CD14-positive monocyte (primary cell): ENCODE results near the gene ARID3A. TPM values are rescaled to one million over a fixed set of nuclear protein-coding genes. Genes with fewer than 3 reads are reported as not detected.
"Not testable (repeated sequence)": the region's sequence is repeated elsewhere in the genome, so short reads cannot be mapped to it uniquely, and the experiment has no call there.

Source experiments
- DNase-seq, 3 donors: peaks; one replicate each; pipeline ENCODE4 v3.0.0-alpha.2; 2011 to 2022
- H2AFZ ChIP-seq: 2 replicates; pipeline ENCODE4 v1.6.0; 2012; ENCODE audit warnings: mild to moderate bottlenecking, low read depth, low read length, inconsistent platforms; ENCODE audit not compliant: insufficient read depth, poor library complexity, severe bottlenecking
- H3K27ac ChIP-seq, 2 donors: 1 replicate in 1 of 2; 2 replicates in 1 of 2; pipeline ENCODE4 v1.5.1; 2012 to 2013; ENCODE audit warnings: low read length in 2 of 2, control low read depth in 1 of 2, inconsistent platforms in 1 of 2, low read depth in 1 of 2, mild to moderate bottlenecking in 1 of 2
- H3K27me3 ChIP-seq, 2 donors: one replicate each; pipeline versions ENCODE4 v1.6.0 to v1.6.1; 2011 to 2013; ENCODE audit warnings: low read length in 2 of 2; ENCODE audit not compliant: control insufficient read depth in 2 of 2, insufficient read depth in 2 of 2
- H3K36me3 ChIP-seq, 2 donors: replicated peaks in 1 of 2; 1 replicate in 1 of 2; 2 replicates in 1 of 2; pipeline versions ENCODE4 v1.5.1 to v1.6.1; 2012 to 2013; ENCODE audit warnings: low read length in 2 of 2, control low read depth in 1 of 2, inconsistent platforms in 1 of 2, mild to moderate bottlenecking in 1 of 2; ENCODE audit not compliant: insufficient read depth in 2 of 2, control insufficient read depth in 1 of 2
- H3K4me1 ChIP-seq, 2 donors: 1 replicate in 1 of 2; 2 replicates in 1 of 2; pipeline versions ENCODE4 v1.5.1 to v1.6.1; 2012 to 2013; ENCODE audit warnings: low read length in 2 of 2, control low read depth in 1 of 2, inconsistent platforms in 1 of 2, mild to moderate bottlenecking in 1 of 2, moderate library complexity in 1 of 2; ENCODE audit not compliant: insufficient read depth in 2 of 2, control insufficient read depth in 1 of 2
- H3K4me2 ChIP-seq: replicated peaks from 2 replicates; pipeline ENCODE3; 2012; ENCODE audit warnings: low read length, moderate library complexity, mild to moderate bottlenecking; ENCODE audit not compliant: poor library complexity, severe bottlenecking; ENCODE audit errors: extremely low read depth
- H3K4me3 ChIP-seq, 3 experiments: fragments of 200-600 bp in 1 of 3; sonication (generic) in 1 of 3; replicated peaks in 1 of 3; 1 replicate in 2 of 3; 2 replicates in 1 of 3; pipeline ENCODE4 v1.5.1; 2011 to 2013; ENCODE audit warnings: low read length in 3 of 3, mild to moderate bottlenecking in 3 of 3, control low read depth in 2 of 3, low read depth in 2 of 3, inconsistent platforms in 1 of 3, moderate library complexity in 1 of 3
- H3K79me2 ChIP-seq: 2 replicates; pipeline ENCODE4 v1.6.0; 2012; ENCODE audit warnings: mild to moderate bottlenecking, control low read depth, inconsistent platforms, low read length, moderate library complexity; ENCODE audit not compliant: insufficient read depth
- H3K9ac ChIP-seq: 2 replicates; pipeline ENCODE4 v1.6.0; 2017; ENCODE audit warnings: low read length, mild to moderate bottlenecking; ENCODE audit not compliant: insufficient read depth, poor library complexity, severe bottlenecking
- H3K9me3 ChIP-seq, 2 donors: replicated peaks in 1 of 2; 1 replicate in 1 of 2; 2 replicates in 1 of 2; pipeline versions ENCODE4 v1.5.1 to v1.6.1; 2012 to 2013; ENCODE audit warnings: low read length in 2 of 2, control low read depth in 1 of 2; ENCODE audit not compliant: control insufficient read depth in 1 of 2, insufficient read depth in 1 of 2
- H4K20me1 ChIP-seq: 2 replicates; pipeline ENCODE4 v1.6.0; 2012; ENCODE audit warnings: mild to moderate bottlenecking, low read length, control low read depth, moderate library complexity; ENCODE audit not compliant: insufficient read depth
- H3K27ac Mint-ChIP-seq, 7 donors: one replicate each; pipeline ENCODE4 v1.8.0; 2020; ENCODE audit warnings: mild to moderate bottlenecking in 7 of 7, mixed read lengths in 7 of 7, moderate library complexity in 6 of 7, inconsistent platforms in 2 of 7
- H3K27me3 Mint-ChIP-seq, 3 donors: one replicate each; pipeline ENCODE4 v1.8.0; 2021 to 2022; ENCODE audit warnings: low read depth in 3 of 3, mild to moderate bottlenecking in 3 of 3, mixed read lengths in 3 of 3, moderate library complexity in 3 of 3, inconsistent platforms in 1 of 3
- H3K36me3 Mint-ChIP-seq, 2 donors: one replicate each; pipeline ENCODE4 v1.8.0; 2020; ENCODE audit warnings: mixed read lengths in 2 of 2, inconsistent platforms in 1 of 2, mild to moderate bottlenecking in 1 of 2
- H3K4me1 Mint-ChIP-seq: one replicate; pipeline ENCODE4 v1.8.0; 2020; ENCODE audit warnings: mild to moderate bottlenecking, mixed read lengths
- H3K4me3 Mint-ChIP-seq, 2 donors: one replicate each; pipeline ENCODE4 v1.8.0; 2020; ENCODE audit warnings: mild to moderate bottlenecking in 2 of 2, mixed read lengths in 2 of 2, moderate library complexity in 1 of 2
- H3K9me3 Mint-ChIP-seq, 7 donors: one replicate each; pipeline ENCODE4 v1.8.0; 2020 to 2022; ENCODE audit warnings: mixed read lengths in 7 of 7, mild to moderate bottlenecking in 6 of 7, moderate library complexity in 6 of 7, inconsistent platforms in 2 of 7
- CTCF ChIP-seq: fragments of 200-600 bp; IDR thresholded peaks from one replicate; pipeline ENCODE4 v1.8.0; 2022; ENCODE audit warnings: antibody characterized with exemption, mild to moderate bottlenecking
- WGBS: methylation state at CpG from one replicate; pipeline ENCODE4 v1.1.5; 2013; ENCODE audit warnings: missing lambda C conversion rate; ENCODE audit not compliant: insufficient coverage; 5-methylcytosine and 5-hydroxymethylcytosine counted together
- intact Hi-C, 2 donors: fragments of 100-400 bp; cut with micrococcal nuclease; formaldehyde crosslinking; loops; one replicate each; pipeline versions ENCODE4 v1.15.0 to v1.15.1; 2023
- polyA plus RNA-seq, 3 donors: library from polyadenylated mRNA; depleted of rRNA in 1 of 3; unstranded in 2 of 3; stranded (reverse) in 1 of 3; fragments of 300-500 nt in 2 of 3; fragments of >200 nt in 1 of 3; fragmentation: Illumina TruSeq in 2 of 3; gene quantifications; 1 replicate in 2 of 3; 2 replicates in 1 of 3; pipeline ENCODE4 v1.2.3, GENCODE V29; 2012 to 2021

ARID3A gene
- polyA plus RNA-seq, 3 donors, result 2.1 to 41.6 (median 3.2) TPM

- Histone ChIP-seq H3K4me2 (no peak overlapping the region), H3K36me3 (peaks cover 16 to 36% of the 10 kb centered on the region in 2 donors), H3K79me2 (peaks cover 13% of the 10 kb centered on the region), H4K20me1 (peaks cover 6% of the 10 kb centered on the region), H3K4me1 (peaks cover 15 to 19% of the 10 kb centered on the region in 2 donors), H3K27me3 (no peaks in the 10 kb centered on the region), H3K9me3 (no peaks in the 10 kb centered on the region), H3K27ac (no peak overlapping the region), H3K9ac (no peak overlapping the region), H2AFZ (no peak overlapping the region), H3K4me3 (no peak overlapping the region)
- Mint-ChIP-seq H3K36me3 (peaks cover 18 to 52% of the 10 kb centered on the region in 2 donors), H3K4me1 (peaks cover 24% of the 10 kb centered on the region), H3K27me3 (no peaks in the 10 kb centered on the region), H3K4me3 (no peak overlapping the region), H3K27ac (no peak overlapping the region), H3K9me3 (no peaks in the 10 kb centered on the region)
- 93% methylated on average over 11 of the region's 18 CpGs for WGBS
- TF ChIP-seq CTCF, result no peak
- intact Hi-C loops, result no loop called here
- DNase-seq, result no peak
Measured at GRCh38 chr19:890831-891230, 35.0 kb upstream of the ARID3A start.

GRCh38 chr19:891421-892200 lies 34.2 kb upstream of the ARID3A start:
- H3K79me2 ChIP-seq, result peaks cover 13% of the 10 kb centered on the region
- H3K27me3 Mint-ChIP-seq, H3K9me3 ChIP-seq, H2AFZ ChIP-seq, H3K9me3 Mint-ChIP-seq, H3K27me3 ChIP-seq, DNase-seq: not testable (repeated sequence)
- H3K4me3 ChIP-seq, result peak overlapping the region in 1 of 3 experiments; percentile 85
- H3K4me1 ChIP-seq, result peaks cover 15 to 19% of the 10 kb centered on the region in 2 donors
- peaks cover 11 to 32% of the 10 kb centered on the region in 2 donors for H3K36me3 ChIP-seq
- intact Hi-C loops, result loop anchor here in 1 of 2 donors (2.0 kb wide), 1 partner anchor 17 kb away; no protein-coding TSS in a partner anchor
- H3K9ac ChIP-seq, result peak overlapping the region; percentile 77
- peaks cover 11% of the 10 kb centered on the region for H4K20me1 ChIP-seq
- peak overlapping the region in 1 of 2 donors; percentile 80 for H3K4me3 Mint-ChIP-seq
- 94% methylated on average over 36 of the region's 50 CpGs for WGBS
- peak overlapping the region; percentile 16 to 95 for H3K27ac ChIP-seq
- peak overlapping the region in 4 of 7 donors; percentile 70 to 91 (median 84) for H3K27ac Mint-ChIP-seq
- H3K4me2 ChIP-seq, result peak overlapping the region; percentile 91
- H3K4me1 Mint-ChIP-seq, result peaks cover 24% of the 10 kb centered on the region
- H3K36me3 Mint-ChIP-seq, result peaks cover 14 to 49% of the 10 kb centered on the region in 2 donors
